GM18499 (cell line): ENCODE data around the gene PYGB.
"Not testable (repeated sequence)": the region's sequence is repeated elsewhere in the genome, so short reads cannot be mapped to it uniquely, and the experiment has no call there.

Experiments used
- ATAC-seq: cut with Tn5 transposase; IDR thresholded peaks from one replicate; pipeline ENCODE4 v1.9.1; 2021; ENCODE audit warnings: moderate number of reproducible peaks; ENCODE audit not compliant: insufficient read depth, unreplicated experiment

Gene PYGB

GRCh38 chr20:25227317-25227831 is 20.5 kb upstream of the PYGB start:
- no peak for ATAC-seq

GRCh38 chr20:25229486-25230165 is 18.3 kb upstream of the PYGB start:
- ATAC-seq: no peak

DNA sequence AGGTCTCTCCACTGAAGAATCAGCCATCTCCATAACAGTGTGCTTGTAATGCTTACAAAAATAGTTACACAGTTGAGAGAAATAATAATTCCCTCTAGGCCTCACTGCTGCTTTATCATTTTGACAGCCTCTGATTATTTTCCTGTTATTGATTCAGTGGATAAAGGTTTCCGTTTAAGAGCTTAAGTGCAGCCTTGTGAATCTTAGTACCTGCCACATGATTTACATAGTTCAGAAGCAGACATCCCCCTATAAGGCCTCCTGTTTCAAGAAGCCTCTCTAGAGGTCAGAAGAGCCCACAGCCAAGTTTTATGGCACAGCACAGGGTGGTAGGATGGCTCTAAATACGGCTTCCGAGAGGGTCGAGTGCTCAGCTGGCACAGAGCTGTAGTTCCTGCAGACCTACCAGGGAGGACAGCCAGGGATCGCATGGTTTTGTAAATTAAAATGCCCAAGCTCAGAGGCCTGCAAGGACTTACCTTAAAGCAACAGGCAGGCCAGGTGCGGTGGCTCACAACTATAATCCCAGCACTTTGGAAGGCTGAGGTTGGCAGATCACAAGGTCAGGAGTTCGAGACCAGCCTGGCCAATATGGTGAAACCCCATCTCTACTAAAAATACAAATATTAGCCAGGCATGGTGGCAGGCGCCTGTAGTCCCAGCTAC is 17.6 kb upstream of the PYGB start:
- peak; percentile 95 for ATAC-seq

DNA sequence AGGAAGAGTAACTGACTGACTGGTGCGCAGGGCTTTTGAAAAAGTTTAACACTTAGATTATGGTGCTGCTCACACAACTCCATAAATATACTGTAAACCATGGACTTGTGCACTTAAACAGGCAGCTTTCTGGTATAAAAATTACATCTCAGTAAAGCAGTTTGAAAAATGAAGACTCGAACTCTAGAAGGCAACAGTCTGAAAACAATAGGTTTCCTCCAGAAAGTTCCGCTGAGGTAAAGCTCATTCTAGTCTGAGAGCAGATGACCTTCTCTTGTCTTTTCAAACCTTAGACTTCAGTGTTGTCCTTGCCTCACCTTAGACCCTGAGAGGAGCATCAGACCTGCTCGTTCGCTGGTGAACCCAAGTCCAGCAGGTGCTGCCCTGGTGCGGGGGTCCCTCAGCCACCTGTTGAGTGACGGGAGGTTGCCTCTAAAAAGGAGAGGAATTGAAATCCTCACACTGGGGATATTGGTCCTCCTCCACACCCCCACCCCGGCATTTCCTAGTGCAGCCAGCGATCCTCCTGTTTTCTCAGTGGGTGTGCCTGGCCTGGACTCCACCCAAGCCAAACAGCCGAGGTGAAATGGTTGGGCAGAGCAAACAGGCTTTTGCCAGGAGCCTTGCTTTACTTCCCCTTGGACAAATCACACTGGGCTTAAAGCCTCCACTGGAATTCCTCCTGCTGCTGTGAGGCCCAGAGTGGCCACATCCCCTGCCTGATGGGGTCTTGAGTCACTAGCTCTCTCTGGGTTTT is 14.7 kb upstream of the PYGB start:
- no peak for ATAC-seq

DNA sequence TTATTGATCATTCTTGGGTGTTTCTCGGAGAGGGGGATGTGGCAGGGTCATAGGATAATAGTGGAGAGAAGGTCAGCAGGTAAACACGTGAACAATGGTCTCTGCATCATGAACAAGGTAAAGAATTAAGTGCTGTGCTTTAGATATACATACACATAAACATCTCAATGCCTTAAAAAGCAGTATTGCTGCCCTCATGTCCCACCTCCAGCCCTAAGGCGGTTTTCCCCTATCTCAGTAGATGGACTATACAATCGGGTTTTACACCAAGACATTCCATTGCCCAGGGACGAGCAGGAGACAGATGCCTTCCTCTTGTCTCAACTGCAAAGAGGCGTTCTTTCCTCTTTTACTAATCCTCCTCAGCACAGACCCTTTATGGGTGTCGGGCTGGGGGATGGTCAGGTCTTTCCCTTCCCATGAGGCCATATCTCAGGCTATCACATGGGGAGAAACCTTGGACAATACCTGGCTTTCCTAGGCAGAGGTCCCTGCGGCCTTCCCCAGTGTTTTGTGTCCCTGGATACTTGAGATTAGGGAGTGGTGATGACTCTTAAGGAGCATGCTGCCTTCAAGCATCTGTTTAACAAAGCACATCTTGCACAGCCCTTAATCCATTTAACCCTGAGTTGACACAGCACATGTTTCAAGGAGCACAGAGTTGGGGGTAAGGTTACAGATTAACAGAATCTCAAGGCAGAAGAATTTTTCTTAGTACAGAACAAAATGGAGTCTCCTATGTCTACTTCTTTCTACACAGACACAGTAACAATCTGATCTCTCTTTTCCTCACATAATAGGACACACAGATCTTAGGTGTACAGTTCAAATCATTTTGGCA is 13.7 kb upstream of the PYGB start:
- not testable (repeated sequence) for ATAC-seq

DNA sequence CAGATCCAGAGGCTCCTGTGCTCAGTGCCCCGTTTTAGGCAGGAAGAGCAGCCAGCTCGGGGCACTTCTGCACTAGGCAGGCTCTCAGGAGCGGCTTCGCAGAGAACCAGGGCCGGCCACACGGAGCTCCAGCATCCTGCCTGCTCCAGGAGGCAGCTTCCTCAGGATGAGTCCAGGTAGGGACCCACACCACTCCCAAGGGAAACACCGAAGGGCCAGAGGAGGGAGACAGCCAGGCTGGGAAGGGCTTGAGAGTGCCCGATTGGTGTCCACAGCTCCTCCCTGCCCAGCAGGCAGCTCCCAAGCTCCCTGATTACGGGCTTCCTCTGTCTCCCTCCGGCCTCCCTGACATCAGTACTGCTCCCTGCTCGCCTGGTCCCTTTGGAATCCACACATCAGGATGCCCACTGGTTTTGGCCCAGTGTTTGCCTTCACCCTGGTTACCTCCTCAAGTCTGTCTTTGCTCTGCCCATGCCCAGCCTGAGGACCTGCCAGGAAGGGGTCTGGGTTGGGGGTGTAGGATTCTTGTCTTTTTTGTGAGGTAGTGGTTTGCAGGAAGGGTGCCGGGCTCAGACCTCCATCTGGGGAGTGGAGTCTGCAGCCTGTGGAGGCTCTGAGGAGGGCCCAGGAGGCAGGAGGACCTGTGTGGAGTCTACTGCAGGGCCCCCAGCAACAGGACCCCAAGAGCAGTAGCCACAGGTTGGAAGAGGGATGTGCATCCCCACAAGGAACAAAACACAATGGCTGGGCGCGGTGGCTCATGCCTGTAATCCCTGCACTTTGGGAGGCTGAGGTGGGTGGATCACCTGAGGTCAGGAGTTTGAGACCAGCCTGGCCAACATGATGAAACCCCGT is 11.2 kb upstream of the PYGB start:
- no peak for ATAC-seq

GRCh38 chr20:25237610-25238318 is 10.1 kb upstream of the PYGB start:
- ATAC-seq: no peak

DNA sequence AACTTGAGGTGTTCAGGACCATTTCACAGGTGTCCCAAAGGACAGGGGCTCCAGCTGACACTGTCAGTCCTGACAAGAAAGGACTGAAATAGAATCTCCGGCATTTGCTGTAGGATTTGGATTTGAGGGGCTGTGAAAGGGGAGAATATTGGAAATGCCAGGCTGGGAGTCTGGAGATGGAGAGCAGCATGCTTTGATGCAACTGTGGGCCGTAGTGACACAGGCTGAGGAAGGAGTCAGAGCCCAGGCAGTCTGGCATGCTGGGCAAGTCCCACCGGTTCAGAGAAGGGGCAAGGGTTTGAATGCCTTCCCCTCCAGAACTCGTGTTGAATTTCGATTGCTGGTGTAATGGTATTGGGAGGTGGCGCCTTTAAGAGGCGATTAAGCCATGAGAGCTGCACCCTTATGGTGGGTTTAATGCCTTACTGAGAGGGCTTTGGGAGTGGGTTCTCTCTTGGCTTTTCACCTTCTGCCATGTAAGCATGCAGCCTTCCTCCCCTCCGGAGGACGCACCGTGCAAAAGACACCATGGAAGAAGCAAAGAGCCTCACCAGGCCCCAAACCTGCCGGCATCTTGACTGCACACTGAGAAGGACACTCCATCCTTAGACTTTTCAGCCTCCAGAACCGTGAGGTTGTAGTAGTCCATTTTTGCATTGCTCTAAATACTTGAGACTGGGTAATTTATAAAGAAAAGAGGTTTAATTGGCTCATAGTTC is 9.4 kb upstream of the PYGB start:
- ATAC-seq: no peak

- no peak for ATAC-seq
These were observed 8.2 kb upstream of the PYGB start for GRCh38 chr20:25239387-25240370.

DNA sequence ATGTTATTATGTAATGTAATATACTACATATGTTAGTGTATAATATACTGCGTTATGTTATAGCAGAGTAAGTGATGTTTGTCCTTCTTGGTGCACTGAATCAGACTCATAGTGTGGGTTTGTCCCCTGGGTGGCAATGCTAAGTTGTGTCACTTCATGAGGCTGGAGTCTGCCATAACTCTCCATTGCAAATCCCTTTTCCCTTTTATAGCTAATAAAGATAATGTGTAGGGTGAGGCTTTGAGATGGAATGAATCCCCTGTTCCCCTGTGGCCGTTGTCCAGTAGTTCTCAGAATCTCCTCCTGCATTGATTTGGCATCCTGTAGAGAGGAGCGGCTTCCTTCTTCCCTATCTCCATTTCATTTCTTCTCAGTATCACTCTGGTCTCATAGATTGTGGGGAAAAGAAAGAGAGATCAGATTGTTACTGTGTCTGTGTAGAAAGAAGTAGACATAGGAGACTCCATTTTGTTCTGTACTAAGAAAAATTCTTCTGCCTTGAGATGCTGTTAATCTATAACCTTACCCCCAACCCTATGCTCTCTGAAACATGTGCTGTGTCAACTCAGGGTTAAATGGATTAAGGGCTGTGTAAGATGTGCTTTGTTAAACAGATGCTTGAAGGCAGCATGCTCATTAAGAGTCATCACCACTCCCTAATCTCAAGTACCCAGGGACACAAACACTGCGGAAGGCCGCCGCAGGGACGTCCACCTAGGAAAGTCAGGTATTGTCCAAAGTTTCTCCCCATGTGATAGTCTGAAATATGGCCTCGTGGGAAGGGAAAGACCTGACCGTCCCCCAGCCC is 6.8 kb upstream of the PYGB start:
- ATAC-seq: not testable (repeated sequence)

GRCh38 chr20:25241659-25241955 is 6.3 kb upstream of the PYGB start:
- not testable (repeated sequence) for ATAC-seq

DNA sequence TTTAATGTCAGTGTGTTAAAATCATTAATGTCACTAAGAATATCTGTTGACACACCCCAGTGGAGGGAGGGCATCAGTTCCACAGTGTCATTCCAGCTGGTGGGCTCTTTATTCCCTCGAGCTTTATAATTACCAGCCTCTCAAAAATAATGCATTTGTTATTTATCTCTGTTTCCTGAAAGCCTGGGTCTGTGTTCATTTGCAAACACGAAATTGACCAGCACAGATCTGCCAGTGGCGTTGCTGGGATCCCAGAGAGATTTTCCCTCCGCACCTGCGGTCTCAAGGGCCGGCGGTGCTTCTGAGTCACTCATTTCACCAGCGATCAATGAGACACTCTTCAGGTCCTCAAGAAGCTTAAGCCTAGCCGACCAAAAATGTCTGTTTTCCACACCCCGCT is 5.7 kb upstream of the PYGB start:
- no peak for ATAC-seq

- no peak for ATAC-seq
These were observed 4.4 kb upstream of the PYGB start for GRCh38 chr20:25243416-25243979.

DNA sequence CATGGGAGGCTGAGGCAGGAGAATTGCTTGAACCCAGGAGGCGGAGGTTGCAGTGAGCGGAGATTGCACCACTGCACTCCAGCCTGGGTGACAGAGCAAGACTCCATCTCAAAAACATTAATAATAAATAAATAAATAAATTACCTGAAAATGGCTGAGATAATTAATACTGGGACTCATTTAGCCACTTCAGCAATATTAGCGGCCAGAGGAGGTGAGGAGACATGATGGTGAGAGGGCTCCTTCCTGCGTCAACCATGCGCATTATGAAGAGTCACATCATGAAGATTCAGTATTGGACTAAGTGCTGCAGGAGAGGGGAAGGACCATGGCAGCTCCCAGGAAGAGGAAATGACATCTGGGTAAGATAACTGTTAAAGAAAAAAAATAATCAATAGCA is 2.9 kb upstream of the PYGB start:
- no peak for ATAC-seq

DNA sequence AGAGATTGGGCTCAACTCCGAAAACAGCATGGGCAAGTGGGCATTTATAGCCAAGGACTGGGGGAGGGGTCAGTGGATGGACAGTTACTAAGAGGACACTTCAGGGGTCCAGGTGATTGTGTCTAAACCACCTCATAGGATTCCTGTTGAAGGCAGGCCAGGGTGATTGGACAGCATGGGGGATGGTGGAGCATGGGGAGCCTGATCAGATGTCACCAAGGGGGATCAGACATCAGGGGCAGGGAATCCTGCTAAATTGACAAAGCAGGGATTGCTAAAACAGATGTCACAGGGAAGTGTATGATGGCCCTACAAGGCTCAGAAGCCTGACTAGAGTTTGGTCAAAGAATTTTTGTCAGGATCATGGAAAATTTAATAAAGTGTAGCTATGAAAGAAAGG is 2.4 kb upstream of the PYGB start:
- no peak for ATAC-seq
